GDM1 (cell line): ENCODE measurements around the gene HRC.
"Not testable (repeated sequence)": the region's sequence is repeated elsewhere in the genome, so short reads cannot be mapped to it uniquely, and the experiment has no call there.

ENCODE experiments used
- DNase-seq: peaks from one replicate; lab custom pipeline; 2025; lab: John Stamatoyannopoulos, UW

The HRC gene

GRCh38 chr19:49135686-49136085 lies 19.5 kb downstream of the HRC start:
- no peak for DNase-seq

- no peak for DNase-seq
Observed at GRCh38 chr19:49133621-49134454, 21.4 kb downstream of the HRC start.

- DNase-seq: no peak
Observed at GRCh38 chr19:49132974-49133609, 22.1 kb downstream of the HRC start.

- DNase-seq: no peak
Observed at GRCh38 chr19:49130325-49130724, 24.9 kb downstream of the HRC start.

- DNase-seq: no peak
Observed at GRCh38 chr19:49129238-49129583, 26.0 kb downstream of the HRC start.

- no peak for DNase-seq
Observed at GRCh38 chr19:49128545-49129237, 26.5 kb downstream of the HRC start.

- peak; percentile 96 for DNase-seq
Observed at GRCh38 chr19:49127674-49128544, 27.3 kb downstream of the HRC start.

- DNase-seq: not testable (repeated sequence)
Observed at GRCh38 chr19:49127225-49127624, 28.0 kb downstream of the HRC start.

GRCh38 chr19:49126575-49126974 lies 28.6 kb downstream of the HRC start:
- no peak for DNase-seq

- no peak for DNase-seq
Observed at GRCh38 chr19:49125025-49125731, 30.0 kb downstream of the HRC start.

- DNase-seq: not testable (repeated sequence)
Observed at GRCh38 chr19:49123285-49123684, 31.9 kb downstream of the HRC start.

- not testable (repeated sequence) for DNase-seq
Observed at GRCh38 chr19:49121841-49122240, 33.4 kb downstream of the HRC start.

- DNase-seq: no peak
Observed at GRCh38 chr19:49120868-49121267, 34.3 kb downstream of the HRC start.

GRCh38 chr19:49120325-49120683 lies 34.9 kb downstream of the HRC start:
- DNase-seq: no peak

GRCh38 chr19:49119411-49120324 lies 35.5 kb downstream of the HRC start, which contains the start of gene PPFIA3:
Gene PPFIA3, plus strand, starts transcription at chr19:49119544. Its CDS starts 8,330 bp downstream, at chr19:49127874.
- no peak for DNase-seq

GRCh38 chr19:49118565-49119410 lies 36.4 kb downstream of the HRC start, which contains the start of gene C19orf73:
Gene C19orf73, minus strand, starts transcription at chr19:49119143. Its CDS starts 121 bp downstream, at chr19:49119022.
- DNase-seq: peak; percentile 96

- DNase-seq: no peak
Observed at GRCh38 chr19:49117677-49118564, 37.3 kb downstream of the HRC start.

- DNase-seq: peak; percentile 13
Observed at GRCh38 chr19:49116544-49116943, 38.7 kb downstream of the HRC start.
